Forelimb muscle (tissue), 1 donor: ENCODE results near the gene EPHA6. TPM values are rescaled to one million over a fixed set of nuclear protein-coding genes. Genes with fewer than 3 reads are reported as not detected.

Experiments used
- DNase-seq: peaks from one replicate; pipeline ENCODE4 v3.0.0-alpha.2; 2013; ENCODE audit warnings: low read depth
- polyA plus RNA-seq: library from polyadenylated mRNA; unstranded; fragments of 120-200 nt; gene quantifications from one replicate; pipeline ENCODE4 v1.2.1, GENCODE V29; 2013; ENCODE audit not compliant: insufficient read length

EPHA6 gene
- polyA plus RNA-seq, 1 donor, result 0.11 TPM

- no peak for DNase-seq
Measured at GRCh38 chr3:97698691-97699090, 884.3 kb downstream of the EPHA6 start.

GRCh38 chr3:97699889-97700288, 885.5 kb downstream of the EPHA6 start:
- no peak for DNase-seq

- no peak for DNase-seq
Measured at GRCh38 chr3:97705764-97706163, 891.4 kb downstream of the EPHA6 start.

- DNase-seq, result no peak
Measured at GRCh38 chr3:97706226-97706625, 891.8 kb downstream of the EPHA6 start.

GRCh38 chr3:97711654-97712053, 897.3 kb downstream of the EPHA6 start:
- no peak for DNase-seq

GRCh38 chr3:97712919-97713318, 898.5 kb downstream of the EPHA6 start:
- no peak for DNase-seq

GRCh38 chr3:97713634-97714033, 899.2 kb downstream of the EPHA6 start:
- no peak for DNase-seq

- DNase-seq, result peak; percentile 55
Measured at GRCh38 chr3:97719156-97719821, 904.9 kb downstream of the EPHA6 start.

GRCh38 chr3:97720417-97720816, 906.0 kb downstream of the EPHA6 start:
- DNase-seq, result no peak

- no peak for DNase-seq
Measured at GRCh38 chr3:97721446-97721845, 907.1 kb downstream of the EPHA6 start.

- DNase-seq, result no peak
Measured at GRCh38 chr3:97736928-97737327, 922.5 kb downstream of the EPHA6 start.

GRCh38 chr3:97738761-97739160, 924.4 kb downstream of the EPHA6 start:
- DNase-seq, result no peak

GRCh38 chr3:97742036-97742435, 927.6 kb downstream of the EPHA6 start:
- no peak for DNase-seq

GRCh38 chr3:97744289-97744688, 929.9 kb downstream of the EPHA6 start:
- no peak for DNase-seq

- DNase-seq, result no peak
Measured at GRCh38 chr3:97763586-97764406, 949.4 kb downstream of the EPHA6 start.

GRCh38 chr3:97764407-97765238, 950.2 kb downstream of the EPHA6 start, which contains the start of gene ARL6:
Gene ARL6, plus strand, starts transcription at chr3:97764758. Its CDS starts 3,350 bp downstream, at chr3:97768108.
- peak; percentile 73 for DNase-seq

- no peak for DNase-seq
Measured at GRCh38 chr3:97765336-97765735, 950.9 kb downstream of the EPHA6 start.

- no peak for DNase-seq
Measured at GRCh38 chr3:97772926-97773325, 958.5 kb downstream of the EPHA6 start.

GRCh38 chr3:97778152-97778551, 963.8 kb downstream of the EPHA6 start:
- DNase-seq, result no peak

GRCh38 chr3:97793420-97794019, 979.1 kb downstream of the EPHA6 start:
- peak; percentile 60 for DNase-seq

GRCh38 chr3:97795951-97796350, 981.6 kb downstream of the EPHA6 start:
- DNase-seq, result no peak
